Kasumi-1 (cell line): ENCODE measurements around the gene CADPS.

Experiments
- DNase-seq, 2 experiments: peaks; one replicate each; lab custom pipeline; 2025; lab: John Stamatoyannopoulos, UW

Gene CADPS

DNA sequence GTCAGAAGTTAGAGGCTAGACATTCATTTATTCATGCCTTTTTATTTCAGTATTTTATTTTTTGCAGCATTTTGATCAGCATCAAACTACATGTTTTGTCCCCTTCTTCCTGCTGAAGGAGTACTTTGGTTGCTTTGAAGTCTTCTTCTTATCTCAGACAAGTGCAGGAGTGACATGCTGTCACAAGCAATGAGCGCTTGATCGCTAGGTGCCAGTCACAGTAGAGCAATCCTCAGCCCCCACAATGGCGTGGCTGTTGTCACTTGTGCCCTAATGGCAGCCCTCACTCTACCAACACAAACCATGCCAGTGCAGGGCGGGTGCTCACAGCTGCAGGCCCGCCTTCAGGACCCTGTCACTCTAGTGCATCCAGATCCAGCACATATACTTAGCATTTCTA lies 317.2 kb downstream of the CADPS start:
- DNase-seq, result no peak

DNA sequence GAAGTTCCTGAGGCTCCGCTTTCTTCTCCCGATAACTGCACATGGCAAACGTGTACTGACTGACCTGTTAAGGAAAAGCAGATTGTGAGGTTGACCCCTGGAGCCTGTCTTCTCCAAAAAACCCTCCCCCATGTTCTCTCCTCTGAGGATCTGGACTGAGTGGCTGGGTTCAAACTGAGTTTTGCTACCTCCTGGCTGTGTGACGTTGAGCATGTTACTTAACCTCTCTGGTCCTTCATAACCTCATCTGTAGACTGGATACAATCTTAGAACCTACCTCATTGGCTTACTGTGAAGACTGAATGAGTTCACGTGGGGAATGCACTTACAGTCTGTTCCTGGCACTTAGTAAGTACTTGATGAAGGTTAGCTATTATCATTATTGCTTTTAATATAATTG lies 317.8 kb downstream of the CADPS start:
- DNase-seq, result no peak

DNA sequence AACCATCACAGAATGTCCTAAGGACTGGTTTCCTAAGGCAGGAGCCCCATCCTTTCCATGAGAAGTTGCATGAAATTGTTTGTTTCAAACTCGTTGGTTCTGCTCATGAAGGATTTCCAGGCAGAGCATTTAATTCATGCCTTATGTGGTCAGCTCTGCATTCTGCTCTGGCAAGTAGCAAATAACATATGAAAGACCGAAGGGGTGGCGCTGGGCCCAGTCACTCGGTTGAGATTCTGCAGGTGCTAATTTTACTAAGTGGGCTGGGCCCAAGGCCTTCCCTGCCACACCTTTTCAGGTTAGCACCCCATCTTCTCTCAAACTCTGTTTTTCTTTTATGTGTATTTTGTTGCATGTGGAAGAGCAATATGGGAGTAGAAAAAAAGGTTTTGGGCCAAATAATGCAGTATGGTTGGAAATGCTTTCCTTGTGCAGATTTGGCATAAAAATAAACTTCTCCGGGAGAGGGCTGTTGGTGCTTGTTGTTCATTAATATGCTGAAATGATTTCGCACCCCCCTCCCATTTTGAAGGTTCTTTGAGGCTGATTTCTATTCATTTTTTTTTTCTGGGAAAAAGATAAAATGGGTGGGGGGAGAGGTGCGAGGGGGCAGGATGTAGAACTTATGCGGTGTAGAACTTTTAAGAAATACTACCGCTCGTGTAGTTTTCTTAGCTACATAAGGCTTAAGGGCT lies 318.9 kb downstream of the CADPS start:
- no peak for DNase-seq

DNA sequence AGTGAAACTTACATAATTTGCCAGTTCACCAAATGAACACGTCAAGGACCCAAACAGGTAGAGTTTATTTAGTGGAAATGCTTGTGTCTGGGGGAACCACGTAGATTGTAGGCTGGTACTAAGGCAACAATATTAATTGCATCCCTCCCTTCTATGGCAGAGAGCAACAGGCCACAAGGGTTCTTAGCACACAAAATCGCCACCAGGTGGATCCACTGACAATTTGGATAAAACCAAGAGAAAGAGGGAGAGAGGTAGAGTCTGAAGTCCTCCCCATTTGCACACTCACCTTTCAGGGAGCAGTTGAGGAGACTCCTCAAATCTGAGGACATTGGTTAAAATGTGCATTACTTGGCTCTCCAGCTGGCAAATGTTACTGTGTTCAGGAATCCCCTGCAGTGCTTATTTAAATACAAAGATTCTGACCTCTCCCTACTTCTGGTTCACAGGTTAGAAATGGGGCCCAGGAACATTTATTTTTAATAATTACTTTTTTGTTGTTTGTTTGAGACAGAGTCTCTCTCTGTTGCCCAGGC lies 320.9 kb downstream of the CADPS start:
- DNase-seq, result peak; percentile 7 to 19

DNA sequence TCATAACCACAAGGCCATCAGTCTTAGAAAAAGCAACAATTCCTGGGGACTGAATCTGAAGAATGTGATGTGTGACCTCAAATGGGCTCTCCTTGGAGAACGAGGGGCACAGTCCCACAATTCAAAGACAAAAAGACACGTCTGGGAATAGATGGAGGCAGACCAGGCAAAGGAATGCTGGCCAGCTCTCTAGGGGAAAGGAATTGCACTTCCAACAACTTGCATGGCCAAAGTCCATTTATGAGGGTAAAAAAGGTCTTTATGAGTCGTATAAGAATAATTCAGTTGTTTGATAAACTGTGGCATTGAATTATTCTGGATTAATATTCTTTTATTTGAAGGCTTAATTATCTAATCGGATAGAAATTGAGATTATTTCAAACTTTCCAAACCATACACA lies 321.4 kb downstream of the CADPS start:
- no peak for DNase-seq

DNA sequence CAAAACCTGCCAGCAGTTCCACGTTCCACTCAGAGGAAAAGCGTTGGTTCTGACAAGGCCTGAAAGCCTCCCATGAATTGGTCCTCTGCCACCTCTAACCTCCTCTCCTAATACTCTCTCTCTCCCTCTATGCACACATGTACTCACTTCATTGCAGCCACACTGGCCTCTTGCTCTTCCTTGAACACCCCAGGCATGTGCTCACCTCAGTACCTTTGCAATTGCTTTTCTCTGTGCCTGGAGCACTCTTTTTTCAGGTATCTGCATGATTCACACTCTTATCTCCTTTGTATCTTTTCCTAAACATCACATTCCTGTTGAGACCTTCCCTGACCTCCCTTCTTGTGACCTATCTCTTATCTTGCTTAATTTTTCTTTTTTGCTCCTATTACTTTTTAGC lies 323.7 kb downstream of the CADPS start:
- no peak for DNase-seq

DNA sequence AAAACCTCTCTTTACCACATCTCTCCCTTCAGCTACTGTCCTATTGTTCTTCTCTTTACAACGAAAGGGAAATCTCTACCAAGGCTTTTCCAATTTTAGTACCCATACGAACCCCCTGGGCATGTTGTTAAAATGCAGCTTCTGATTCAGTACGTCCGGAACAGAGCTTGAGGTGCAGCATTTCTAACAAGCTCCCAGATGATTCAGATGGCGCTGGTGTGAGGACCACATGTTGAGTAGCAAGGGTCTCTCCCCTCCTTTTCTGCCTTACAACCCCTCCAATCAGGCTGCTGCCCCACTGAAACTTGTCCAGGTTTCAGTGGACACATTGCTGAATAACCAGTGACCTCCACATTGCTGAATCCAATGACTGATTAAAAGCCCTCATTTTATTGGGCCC lies 324.8 kb downstream of the CADPS start:
- no peak for DNase-seq

DNA sequence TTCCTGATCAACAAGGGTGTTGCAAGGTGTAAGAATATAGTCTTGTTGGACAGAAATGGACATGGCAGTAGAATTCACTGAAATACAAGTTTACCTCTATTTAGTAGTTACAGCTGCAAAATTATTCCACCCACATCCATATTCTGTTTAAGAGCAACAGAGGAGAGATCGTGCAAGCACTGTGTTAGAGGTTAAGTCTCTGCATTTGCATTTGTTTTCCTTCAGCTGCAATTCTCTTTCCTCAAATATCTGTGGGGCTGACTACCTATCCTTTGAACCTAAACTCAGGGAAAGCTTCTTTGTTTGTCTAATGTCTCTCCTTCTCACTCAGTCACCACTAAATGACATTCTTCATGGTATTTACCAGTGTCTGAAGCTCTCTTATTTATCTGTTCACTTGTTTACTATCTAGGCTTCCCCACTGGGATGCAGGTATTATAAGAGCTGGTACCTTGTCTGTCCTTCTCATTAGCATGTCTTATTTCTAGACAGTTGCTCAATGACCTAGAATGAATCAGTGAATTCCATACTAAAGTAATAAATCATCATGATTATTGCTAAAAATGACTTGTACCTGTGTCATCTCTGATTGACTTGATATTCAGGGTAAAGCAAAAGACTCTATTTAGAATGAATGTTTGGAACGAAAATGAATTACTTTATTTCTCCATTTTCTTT lies 326.5 kb downstream of the CADPS start:
- DNase-seq, result no peak

DNA sequence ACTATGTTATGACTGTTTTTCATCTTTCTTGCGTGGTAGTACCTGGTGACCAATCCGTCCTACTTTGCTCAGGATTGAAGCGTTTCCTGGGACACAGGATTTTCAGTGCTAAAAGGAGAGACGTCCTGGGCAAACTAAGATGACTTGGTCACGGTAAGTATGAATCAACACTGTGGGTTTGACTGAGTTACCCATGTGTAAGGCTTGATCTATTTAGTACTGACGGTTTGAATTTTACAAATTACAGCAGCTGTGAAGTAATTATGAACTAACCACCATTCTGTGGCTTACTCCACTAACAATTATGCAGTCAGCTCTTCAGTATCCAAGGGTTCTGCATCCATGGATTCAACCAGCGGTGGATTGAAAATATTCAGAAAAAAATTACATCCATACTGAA lies 328.9 kb downstream of the CADPS start:
- DNase-seq, result no peak

DNA sequence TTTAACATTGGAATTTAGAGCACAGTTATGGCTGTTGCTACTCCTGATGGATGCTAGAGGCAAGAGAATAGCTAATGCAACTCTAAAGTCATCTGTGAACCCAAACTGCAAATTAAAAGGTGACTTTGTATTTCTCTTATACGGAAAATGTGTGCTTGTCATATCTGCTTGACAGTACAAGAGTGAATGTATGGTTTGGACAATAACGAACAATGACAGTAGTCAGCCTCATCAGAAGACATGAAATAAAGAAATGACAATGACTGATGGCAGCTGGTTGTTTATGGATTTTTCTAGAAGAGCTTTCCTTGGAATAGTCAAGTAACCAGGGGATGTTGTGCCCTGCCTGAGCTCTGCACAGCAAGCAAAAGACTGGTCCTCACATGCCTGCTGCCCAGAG lies 333.0 kb downstream of the CADPS start:
- no peak for DNase-seq

DNA sequence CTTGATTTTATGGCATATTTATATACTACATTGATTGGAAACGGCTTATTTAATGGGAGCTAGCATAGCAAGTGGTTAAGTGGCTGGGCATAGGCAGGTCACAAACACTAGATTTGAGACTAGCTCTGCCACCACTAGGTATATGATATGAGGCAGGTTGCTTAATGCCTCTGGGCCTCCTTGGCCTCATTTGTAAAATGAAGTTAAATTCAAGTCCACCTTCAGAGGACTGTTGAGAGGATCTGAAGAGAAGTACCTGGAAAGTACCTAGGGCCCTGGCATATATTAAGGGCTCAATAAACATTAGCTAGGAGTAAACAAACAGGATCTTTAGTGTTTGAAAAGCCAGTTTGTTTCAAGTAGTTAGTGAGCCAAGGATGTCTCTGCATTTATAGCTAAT lies 335.5 kb downstream of the CADPS start:
- no peak for DNase-seq

DNA sequence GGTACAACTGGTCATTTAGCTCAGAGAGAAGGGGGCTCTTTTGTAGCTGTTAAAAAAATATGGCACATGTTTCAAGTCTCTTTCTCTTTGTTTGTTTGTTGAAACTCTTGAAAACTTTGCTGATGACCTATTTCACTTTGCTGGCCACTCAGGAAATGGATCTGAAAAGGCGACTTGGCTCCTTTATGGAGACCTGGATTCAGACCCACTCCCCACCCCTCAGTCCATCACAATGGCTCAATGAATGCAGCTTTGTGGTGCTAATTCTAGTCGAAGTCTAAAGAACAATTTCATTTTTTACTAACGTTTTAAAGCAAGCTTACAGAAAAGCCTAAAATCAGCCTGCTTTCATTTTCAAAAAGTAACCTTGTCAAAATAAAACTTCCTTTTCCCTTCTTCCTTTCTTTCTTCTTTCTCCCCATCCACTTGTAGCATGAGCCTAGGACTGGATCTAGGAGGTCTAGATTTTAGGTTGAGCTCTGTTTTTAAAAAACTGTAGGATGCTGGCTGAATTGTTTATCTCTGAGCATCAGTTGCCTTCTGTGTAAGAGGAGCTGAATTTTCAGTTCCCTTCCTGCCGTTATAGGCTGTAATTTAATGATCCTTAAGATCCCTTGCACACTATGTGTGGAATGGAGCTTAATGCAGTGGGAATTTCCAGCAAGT lies 336.4 kb downstream of the CADPS start:
- DNase-seq, result no peak

DNA sequence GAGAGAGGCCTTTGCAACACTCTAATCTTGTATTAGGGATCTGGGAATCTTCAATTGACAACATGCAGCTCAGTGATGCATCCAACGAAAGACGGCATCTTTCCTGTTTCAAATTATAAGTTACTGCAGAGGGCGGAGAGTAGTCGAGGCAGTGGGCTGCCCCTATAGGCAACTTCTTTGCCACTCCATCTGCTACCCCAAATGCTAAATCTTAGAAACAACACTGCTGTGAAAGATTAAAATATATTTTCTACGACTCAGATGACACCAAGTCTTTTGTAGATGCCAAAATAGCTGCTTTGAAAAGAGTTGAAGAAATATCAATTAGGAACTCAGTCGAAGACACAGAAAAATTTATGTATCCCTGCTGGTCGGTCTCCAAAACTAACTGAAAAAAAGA lies 340.9 kb downstream of the CADPS start:
- DNase-seq, result no peak

DNA sequence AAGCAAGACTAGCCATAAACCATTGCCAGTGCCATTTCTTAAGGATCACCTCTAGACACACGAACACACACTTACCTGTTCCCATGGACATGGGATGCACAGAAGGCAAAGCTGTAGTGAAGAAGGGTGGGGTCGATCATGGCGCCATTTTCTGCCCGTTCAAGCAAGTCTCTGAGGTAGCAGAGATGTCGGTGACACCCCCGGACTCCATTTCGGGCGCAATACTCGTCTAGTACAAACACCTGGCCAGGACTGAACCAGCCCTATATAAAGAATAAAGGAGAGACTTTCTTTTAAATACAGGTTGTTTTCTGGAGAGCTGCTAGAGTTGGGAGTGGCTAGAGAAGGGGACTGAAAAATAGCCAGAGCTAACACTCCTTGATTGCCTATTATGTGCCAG lies 342.4 kb downstream of the CADPS start:
- no peak for DNase-seq

DNA sequence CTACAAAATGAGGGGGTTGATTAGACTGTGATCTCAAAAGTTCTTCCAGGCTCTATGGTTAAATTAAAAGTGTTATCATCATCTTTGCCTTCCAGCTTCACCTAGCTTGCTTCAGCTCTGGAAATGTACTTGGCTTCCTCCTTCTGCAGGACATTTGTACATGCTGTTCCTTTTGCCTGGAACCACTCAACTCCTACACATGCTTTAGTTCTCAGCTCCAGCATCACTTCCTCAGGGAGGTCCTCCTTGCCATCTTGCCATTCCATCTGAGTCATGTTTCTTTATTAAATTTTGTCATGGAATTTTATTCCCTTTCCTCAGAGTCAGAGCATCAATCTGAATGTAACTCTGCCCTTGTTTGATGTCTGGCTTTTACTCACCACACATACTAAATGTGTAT lies 343.2 kb downstream of the CADPS start:
- no peak for DNase-seq

DNA sequence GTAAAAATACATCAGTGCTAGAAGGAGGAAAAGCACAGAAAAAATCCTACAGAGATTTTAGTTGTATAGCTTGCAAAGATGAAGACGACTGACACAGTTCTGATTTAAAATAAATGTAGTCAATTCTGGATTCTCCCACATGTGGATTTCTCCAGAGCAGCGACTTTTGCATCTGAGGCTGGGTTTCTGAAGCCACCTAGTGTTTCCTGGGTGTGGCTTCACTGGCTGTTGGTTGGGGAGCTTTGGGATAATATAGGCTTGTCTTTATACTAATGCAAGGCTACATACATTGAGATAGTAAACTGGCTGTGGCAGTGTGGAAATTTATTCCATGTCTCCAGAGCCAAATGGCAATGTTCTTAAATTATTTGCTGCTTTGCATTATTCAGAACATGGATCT lies 343.7 kb downstream of the CADPS start:
- DNase-seq, result no peak

DNA sequence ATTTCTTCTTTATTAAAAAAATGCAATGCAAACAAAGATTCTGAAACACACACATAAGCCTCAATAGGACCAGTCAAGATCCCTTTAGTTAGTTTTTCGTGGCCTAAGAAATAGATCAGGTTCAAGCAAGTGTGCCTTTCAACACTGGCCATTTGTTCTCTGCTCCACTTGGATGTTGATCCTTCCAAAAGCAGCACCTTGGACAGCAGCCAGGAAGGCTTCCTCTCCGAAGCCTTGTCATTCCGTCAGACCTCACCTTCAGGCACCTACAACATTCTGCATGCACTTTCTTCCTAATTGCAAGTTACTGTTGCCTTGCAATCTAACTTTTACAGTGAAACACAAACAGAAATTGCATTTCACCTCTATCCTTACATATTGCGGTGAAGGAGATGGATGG lies 346.0 kb downstream of the CADPS start:
- peak in 1 of 2 experiments; percentile 23 for DNase-seq

DNA sequence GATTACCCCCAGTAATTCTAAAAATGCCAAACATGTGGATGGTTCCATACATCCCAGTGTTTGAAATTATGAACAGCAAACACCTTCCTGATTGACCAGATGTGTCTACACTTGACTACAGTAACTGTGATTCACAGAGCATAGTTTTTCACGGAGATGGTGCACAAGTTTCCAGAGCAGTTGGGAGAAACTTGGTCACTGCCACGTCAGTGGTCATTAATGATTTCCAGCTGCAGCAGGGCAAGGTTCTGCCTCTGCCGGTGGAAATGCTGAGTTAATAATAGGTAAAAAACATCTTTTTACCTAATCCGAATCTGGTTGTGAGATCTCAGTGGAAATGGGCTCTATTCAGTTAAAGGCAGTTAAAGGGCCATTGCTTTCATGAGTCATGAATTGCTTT lies 347.7 kb downstream of the CADPS start:
- DNase-seq, result no peak

DNA sequence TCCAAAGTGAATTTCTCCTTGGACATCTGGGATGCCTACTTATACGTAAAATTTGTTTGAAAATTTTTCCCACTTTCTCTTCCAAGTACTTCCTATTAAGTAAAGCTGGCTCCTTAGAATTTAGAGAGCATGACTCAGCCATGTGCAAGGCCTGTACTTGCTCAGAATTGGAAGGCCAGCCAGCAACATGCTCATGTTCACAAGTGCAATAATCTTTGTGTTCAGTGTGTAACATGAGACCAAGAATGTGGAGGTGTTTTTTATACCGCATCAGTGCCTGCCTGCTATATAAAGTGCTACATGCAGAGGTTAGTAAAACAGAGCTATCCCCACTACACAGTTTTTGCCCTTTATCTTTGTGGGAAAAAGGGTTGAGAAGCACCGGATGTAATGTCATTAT lies 349.9 kb downstream of the CADPS start:
- no peak for DNase-seq

DNA sequence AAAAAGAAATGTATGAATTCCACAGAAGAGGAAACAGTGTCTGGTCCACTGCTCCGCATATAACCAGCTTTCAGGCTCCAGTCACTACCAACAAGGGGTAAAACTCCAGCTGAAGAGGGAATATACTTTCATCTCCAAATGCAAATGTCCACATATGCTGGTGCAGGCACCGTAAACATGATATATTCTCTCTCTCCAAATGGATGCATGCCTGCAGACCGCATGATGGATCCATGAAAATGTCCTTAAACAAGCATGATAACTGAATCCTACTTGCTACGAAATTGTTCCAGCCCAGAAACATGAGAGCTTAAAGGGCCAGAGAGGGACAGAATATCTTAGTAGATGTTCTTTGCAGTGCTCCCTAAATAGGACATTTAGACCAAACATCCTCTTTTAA lies 351.5 kb downstream of the CADPS start:
- no peak for DNase-seq

DNA sequence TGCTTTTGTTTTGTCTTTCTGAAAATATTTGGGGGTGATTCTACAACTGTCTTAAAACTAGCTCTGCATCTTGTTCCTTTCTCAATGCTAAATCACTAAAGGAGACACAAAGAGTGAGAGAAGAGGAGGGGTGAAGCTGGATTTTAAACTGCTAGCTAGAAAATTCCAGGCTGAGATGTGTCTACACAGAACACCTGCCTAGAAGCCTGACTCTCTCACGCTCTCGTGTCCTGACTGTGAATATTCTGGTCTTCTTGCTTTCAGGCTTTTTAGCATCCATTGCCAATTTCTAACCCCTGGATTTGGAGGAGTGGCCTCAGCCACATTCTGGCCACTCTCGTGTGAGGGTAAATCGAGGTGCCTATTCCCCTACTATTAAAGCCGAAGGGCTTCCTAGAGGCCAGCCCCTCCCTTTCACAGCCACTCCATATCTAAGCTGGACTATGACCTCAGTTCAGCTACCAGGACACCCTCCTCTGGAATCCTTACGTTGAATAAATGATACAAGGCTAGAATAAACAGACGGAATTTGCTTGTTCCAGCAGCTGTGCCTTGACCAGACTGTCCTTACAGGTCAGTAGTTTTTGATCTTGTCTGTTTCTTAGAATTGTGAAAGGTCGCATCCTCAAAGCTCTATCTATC lies 353.6 kb downstream of the CADPS start:
- DNase-seq, result no peak

DNA sequence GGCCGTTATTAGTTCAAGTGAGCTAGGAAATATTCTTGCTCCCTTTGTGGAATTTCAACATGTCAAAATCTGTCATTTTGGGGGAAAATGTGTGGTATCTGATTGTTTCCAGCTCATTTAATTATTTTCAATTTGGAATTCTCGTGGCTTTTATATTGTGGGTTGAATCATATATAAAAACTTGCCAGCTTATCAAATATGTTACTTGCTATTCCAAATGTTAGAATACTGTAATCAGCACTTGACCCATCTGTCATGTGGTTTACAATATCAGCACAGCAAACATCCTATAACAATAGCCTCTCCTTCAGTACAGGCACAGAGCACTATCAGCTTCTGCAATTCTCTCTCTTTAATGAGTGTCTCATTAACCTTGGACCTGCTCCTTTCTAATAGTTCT lies 371.7 kb downstream of the CADPS start:
- DNase-seq, result no peak
